Hematopoietic multipotent progenitor cell treated with erythropoietin and hydrocortisone succinate and interleukin-3 and kit ligand, for 4 days (in vitro differentiated cells): ENCODE data around the gene ATP11A.

Source experiments
- DNase-seq: peaks from one replicate; pipeline ENCODE4 v3.0.0-alpha.2; 2015

ATP11A gene

GRCh38 chr13:112897956-112898620, 208.2 kb downstream of the ATP11A start:
- no peak for DNase-seq

GRCh38 chr13:112898621-112899280, 208.9 kb downstream of the ATP11A start:
- DNase-seq: no peak

GRCh38 chr13:112899281-112900225, 209.7 kb downstream of the ATP11A start:
- no peak for DNase-seq

- no peak for DNase-seq
Measured at GRCh38 chr13:112900226-112900600, 210.4 kb downstream of the ATP11A start.

GRCh38 chr13:112900691-112901091, 210.9 kb downstream of the ATP11A start:
- no peak for DNase-seq

GRCh38 chr13:112902101-112902651, 212.3 kb downstream of the ATP11A start:
- DNase-seq: no peak

GRCh38 chr13:112902669-112903068, 212.8 kb downstream of the ATP11A start:
- DNase-seq: no peak

- no peak for DNase-seq
Measured at GRCh38 chr13:112903071-112903577, 213.3 kb downstream of the ATP11A start.

- no peak for DNase-seq
Measured at GRCh38 chr13:112903606-112904195, 213.9 kb downstream of the ATP11A start.

- DNase-seq: no peak
Measured at GRCh38 chr13:112904436-112904960, 214.7 kb downstream of the ATP11A start.

GRCh38 chr13:112905086-112905485, 215.2 kb downstream of the ATP11A start:
- DNase-seq: no peak

GRCh38 chr13:112905619-112905989, 215.8 kb downstream of the ATP11A start:
- DNase-seq: no peak

GRCh38 chr13:112905990-112906641, 216.3 kb downstream of the ATP11A start:
- DNase-seq: no peak

GRCh38 chr13:112907286-112907685, 217.4 kb downstream of the ATP11A start:
- DNase-seq: no peak

GRCh38 chr13:112907871-112908331, 218.1 kb downstream of the ATP11A start:
- no peak for DNase-seq

GRCh38 chr13:112908342-112908741, 218.5 kb downstream of the ATP11A start:
- DNase-seq: no peak

- no peak for DNase-seq
Measured at GRCh38 chr13:112910016-112910415, 220.2 kb downstream of the ATP11A start.

- no peak for DNase-seq
Measured at GRCh38 chr13:112910616-112911280, 220.9 kb downstream of the ATP11A start.

- no peak for DNase-seq
Measured at GRCh38 chr13:112911285-112911701, 221.5 kb downstream of the ATP11A start.

GRCh38 chr13:112911883-112912282, 222.0 kb downstream of the ATP11A start:
- no peak for DNase-seq
